Endodermal cell (in vitro differentiated cells): ENCODE data around the gene TKTL1. TPM values are rescaled to one million over a fixed set of nuclear protein-coding genes. Genes with fewer than 3 reads are reported as not detected.

Source experiments
- DNase-seq: peaks from one replicate; pipeline ENCODE4 v3.0.0-alpha.2; 2017
- H3K27ac ChIP-seq: 2 replicates; pipeline ENCODE4 v1.5.1; 2013; ENCODE audit warnings: mild to moderate bottlenecking, low read depth, low read length, moderate library complexity
- H3K27me3 ChIP-seq: 2 replicates; pipeline ENCODE4 v1.6.1; 2013; ENCODE audit warnings: mild to moderate bottlenecking, low read length, moderate library complexity; ENCODE audit not compliant: insufficient read depth, control insufficient read depth, poor library complexity, severe bottlenecking
- H3K36me3 ChIP-seq: 2 replicates; pipeline ENCODE4 v1.7.0; 2013; ENCODE audit warnings: mild to moderate bottlenecking, low read length, moderate library complexity; ENCODE audit not compliant: control insufficient read depth, insufficient read depth
- H3K4me1 ChIP-seq: one replicate; pipeline ENCODE4 v1.7.0; 2013; ENCODE audit warnings: low read length; ENCODE audit not compliant: control insufficient read depth, insufficient read depth
- H3K4me3 ChIP-seq: 2 replicates; pipeline ENCODE4 v1.5.1; 2013; ENCODE audit warnings: mild to moderate bottlenecking, low read length, moderate library complexity
- H3K9ac ChIP-seq: 2 replicates; pipeline ENCODE4 v1.6.1; 2013; ENCODE audit warnings: mild to moderate bottlenecking, low read length, moderate library complexity; ENCODE audit not compliant: poor library complexity, severe bottlenecking; ENCODE audit errors: extremely low read depth
- H3K9me3 ChIP-seq: 2 replicates; pipeline ENCODE4 v1.6.1; 2013; ENCODE audit warnings: mild to moderate bottlenecking, low read length, moderate library complexity; ENCODE audit not compliant: control insufficient read depth
- H3K27ac Mint-ChIP-seq: 2 replicates; pipeline ENCODE4 v1.8.0; 2020; ENCODE audit warnings: mixed read lengths
- H3K27me3 Mint-ChIP-seq: 2 replicates; pipeline ENCODE4 v1.8.0; 2021; ENCODE audit warnings: mild to moderate bottlenecking, mixed read lengths; ENCODE audit not compliant: insufficient read depth
- H3K36me3 Mint-ChIP-seq: 2 replicates; pipeline ENCODE4 v1.8.0; 2020; ENCODE audit warnings: low read depth, mixed read lengths
- H3K4me1 Mint-ChIP-seq: 2 replicates; pipeline ENCODE4 v1.8.0; 2020; ENCODE audit warnings: mixed read lengths
- H3K4me3 Mint-ChIP-seq: 2 replicates; pipeline ENCODE4 v1.8.0; 2020; ENCODE audit warnings: mild to moderate bottlenecking, moderate library complexity, mixed read lengths
- H3K9me3 Mint-ChIP-seq: 2 replicates; pipeline ENCODE4 v1.8.0; 2020; ENCODE audit warnings: mild to moderate bottlenecking, mixed read lengths
- WGBS, 2 experiments: methylation state at CpG; one replicate each; pipeline versions ENCODE4 v1.1.5 to v1.1.7; 2013; ENCODE audit warnings: missing lambda C conversion rate in 2 of 2, mixed read lengths in 1 of 2; ENCODE audit not compliant: insufficient coverage in 1 of 2, insufficient read length in 1 of 2; 5-methylcytosine and 5-hydroxymethylcytosine counted together
- total RNA-seq, 2 donors: library from RNA; stranded (reverse); fragmentation: NEBNext Ultra II Directional in 1 of 2; extraction: Animal tissue kit (Norgen Biotek cat#: 25700) in 1 of 2; gene quantifications; 2 replicates in 1 of 2; 3 replicates in 1 of 2; pipeline ENCODE4 v1.2.1, GENCODE V29; 2021
- TF ChIP-seq, protein P1 (sequence below): fragments of 200-600 bp; sonication (generic); conservative IDR thresholded peaks from 2 replicates; pipeline ENCODE4 v1.5.0; 2021; ENCODE audit warnings: antibody characterized with exemption, mild to moderate bottlenecking

TKTL1 gene
- total RNA-seq, 2 donors from 2014 or later: not detected

- Histone ChIP-seq H3K9ac (no peak overlapping the region), H3K4me1 (no peaks in the 10 kb centered on the region), H3K27ac (no peak overlapping the region), H3K4me3 (no peak overlapping the region), H3K9me3 (no peaks in the 10 kb centered on the region), H3K27me3 (no peaks in the 10 kb centered on the region), H3K36me3 (peaks cover 56% of the 10 kb centered on the region)
- no peak overlapping the region for H3K4me3 Mint-ChIP-seq
- peaks cover 51% of the 10 kb centered on the region for H3K36me3 Mint-ChIP-seq
- peaks cover 54% of the 10 kb centered on the region for H3K9me3 Mint-ChIP-seq
- DNase-seq: no peak
- H3K4me1 Mint-ChIP-seq: no peaks in the 10 kb centered on the region
- no peak overlapping the region for H3K27ac Mint-ChIP-seq
- H3K27me3 Mint-ChIP-seq: no peaks in the 10 kb centered on the region
- WGBS, 2 experiments: 95 to 96% methylated on average over 7 to 41 of the region's 41 CpGs
- TF ChIP-seq, protein P1, sequence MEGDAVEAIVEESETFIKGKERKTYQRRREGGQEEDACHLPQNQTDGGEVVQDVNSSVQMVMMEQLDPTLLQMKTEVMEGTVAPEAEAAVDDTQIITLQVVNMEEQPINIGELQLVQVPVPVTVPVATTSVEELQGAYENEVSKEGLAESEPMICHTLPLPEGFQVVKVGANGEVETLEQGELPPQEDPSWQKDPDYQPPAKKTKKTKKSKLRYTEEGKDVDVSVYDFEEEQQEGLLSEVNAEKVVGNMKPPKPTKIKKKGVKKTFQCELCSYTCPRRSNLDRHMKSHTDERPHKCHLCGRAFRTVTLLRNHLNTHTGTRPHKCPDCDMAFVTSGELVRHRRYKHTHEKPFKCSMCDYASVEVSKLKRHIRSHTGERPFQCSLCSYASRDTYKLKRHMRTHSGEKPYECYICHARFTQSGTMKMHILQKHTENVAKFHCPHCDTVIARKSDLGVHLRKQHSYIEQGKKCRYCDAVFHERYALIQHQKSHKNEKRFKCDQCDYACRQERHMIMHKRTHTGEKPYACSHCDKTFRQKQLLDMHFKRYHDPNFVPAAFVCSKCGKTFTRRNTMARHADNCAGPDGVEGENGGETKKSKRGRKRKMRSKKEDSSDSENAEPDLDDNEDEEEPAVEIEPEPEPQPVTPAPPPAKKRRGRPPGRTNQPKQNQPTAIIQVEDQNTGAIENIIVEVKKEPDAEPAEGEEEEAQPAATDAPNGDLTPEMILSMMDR: no peak
Observed at GRCh38 chrX:154359362-154360154, 64.0 kb downstream of the TKTL1 start.

- Mint-ChIP-seq H3K27ac (no peak overlapping the region), H3K27me3 (no peaks in the 10 kb centered on the region), H3K4me1 (no peaks in the 10 kb centered on the region), H3K36me3 (peaks cover 57% of the 10 kb centered on the region), H3K9me3 (peaks cover 60% of the 10 kb centered on the region), H3K4me3 (no peak overlapping the region)
- 97 to 100% methylated on average over 2 to 34 of the region's 34 CpGs for WGBS, 2 experiments
- no peak for DNase-seq
- H3K27me3 ChIP-seq: no peaks in the 10 kb centered on the region
- H3K9me3 ChIP-seq: no peaks in the 10 kb centered on the region
- H3K4me1 ChIP-seq: no peaks in the 10 kb centered on the region
- H3K27ac ChIP-seq: no peak overlapping the region
- TF ChIP-seq, protein P1: no peak
- peaks cover 56% of the 10 kb centered on the region for H3K36me3 ChIP-seq
- H3K9ac ChIP-seq: no peak overlapping the region
- H3K4me3 ChIP-seq: no peak overlapping the region
Observed at GRCh38 chrX:154360155-154360713, 64.6 kb downstream of the TKTL1 start.

DNA sequence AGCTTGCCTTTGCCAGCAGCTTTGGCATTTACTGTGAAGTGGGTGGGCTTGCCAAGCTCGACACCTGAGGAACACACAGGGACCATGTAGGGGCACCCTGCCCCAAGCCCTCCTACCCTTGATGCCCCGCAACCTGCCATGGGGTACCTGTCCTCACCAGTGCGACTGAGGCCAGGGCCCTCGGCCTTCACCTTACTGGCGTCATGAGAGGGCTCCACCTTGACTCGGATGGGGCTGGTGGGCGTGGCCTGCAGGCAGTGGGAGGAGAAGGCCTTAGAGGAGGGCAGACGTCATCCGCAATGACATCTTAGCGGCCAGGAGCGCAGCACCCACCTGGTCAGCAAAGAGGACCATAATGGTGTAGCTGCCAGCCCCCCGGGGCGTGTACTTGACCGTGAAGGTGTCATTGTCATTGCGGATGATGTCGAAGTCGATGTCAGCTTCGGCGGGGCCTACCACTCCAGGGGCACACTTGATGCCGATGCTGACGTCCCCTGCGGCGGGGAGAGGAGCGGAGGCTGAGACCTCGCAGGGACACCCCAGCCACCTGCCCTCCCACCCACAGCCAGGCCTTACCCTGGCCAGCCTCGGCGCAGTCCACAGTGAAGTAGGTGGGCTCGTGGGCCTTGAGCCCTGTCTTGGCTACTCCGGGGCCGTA lies 66.6 kb downstream of the TKTL1 start:
- Mint-ChIP-seq H3K27me3 (no peaks in the 10 kb centered on the region), H3K27ac (no peak overlapping the region), H3K4me3 (no peak overlapping the region), H3K9me3 (peaks cover 60% of the 10 kb centered on the region), H3K4me1 (no peaks in the 10 kb centered on the region), H3K36me3 (peaks cover 57% of the 10 kb centered on the region)
- Histone ChIP-seq H3K4me3 (no peak overlapping the region), H3K27me3 (no peaks in the 10 kb centered on the region), H3K9me3 (no peaks in the 10 kb centered on the region), H3K27ac (no peak overlapping the region), H3K36me3 (peaks cover 69% of the 10 kb centered on the region), H3K9ac (no peak overlapping the region), H3K4me1 (no peaks in the 10 kb centered on the region)
- TF ChIP-seq, protein P1: no peak
- 95 to 97% methylated on average over 14 to 30 of the region's 30 CpGs for WGBS, 2 experiments
- DNase-seq: no peak
